ENCODE data around the gene F2RL3.

The F2RL3 gene

GRCh38 chr19:16896146-16897028, 7.6 kb downstream of the F2RL3 start:
- no peak for DNase-seq

GRCh38 chr19:16897029-16897855, 8.4 kb downstream of the F2RL3 start:
- no peak for DNase-seq

DNA sequence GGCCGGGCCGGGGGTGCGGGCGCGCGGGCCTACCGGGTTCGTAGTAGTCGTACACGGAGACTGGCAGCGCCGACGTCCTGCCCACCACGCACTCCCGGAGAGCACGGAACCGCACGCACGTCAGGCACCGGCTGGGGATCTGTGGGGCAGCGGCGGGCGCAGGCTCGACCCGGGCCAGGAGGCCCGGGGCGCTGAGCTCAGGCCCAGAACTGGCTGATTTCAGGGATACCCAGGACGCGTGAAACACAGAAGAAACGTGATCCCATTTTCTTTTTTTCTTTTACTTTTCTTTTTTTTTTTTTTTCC, 9.0 kb downstream of the F2RL3 start:
- no peak for DNase-seq

DNA sequence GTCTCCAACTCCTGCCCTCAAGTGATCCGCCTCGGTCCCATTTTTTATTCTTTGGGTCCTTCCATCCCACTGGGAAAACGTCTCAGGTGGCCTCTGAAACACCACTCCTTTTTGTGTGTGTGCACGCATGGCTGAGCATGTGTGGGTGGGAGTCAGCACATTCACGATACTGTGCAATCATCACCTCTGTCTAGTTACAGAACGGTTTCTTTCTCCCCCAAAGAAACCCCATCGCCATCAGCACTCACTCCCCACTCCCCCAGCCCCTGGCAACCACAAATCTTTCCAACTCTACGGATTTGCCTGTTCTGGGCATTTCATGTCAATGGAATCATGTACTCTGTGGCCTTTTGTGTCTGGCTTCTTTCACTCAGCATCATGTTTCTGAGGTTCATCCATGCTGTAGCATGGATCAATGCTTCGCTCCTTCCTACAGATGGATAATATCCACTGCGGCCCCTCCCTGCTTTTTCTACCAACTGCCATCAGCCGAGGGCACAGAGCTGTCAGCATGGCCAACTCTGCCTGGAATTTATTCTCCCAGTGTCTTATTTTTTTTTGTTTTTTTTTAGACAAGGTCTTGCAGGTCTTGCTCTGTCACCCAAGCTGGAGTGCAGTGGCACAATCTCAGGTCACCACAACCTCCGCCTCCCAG, 9.7 kb downstream of the F2RL3 start:
- no peak for DNase-seq

- no peak for DNase-seq
Observed at GRCh38 chr19:16899566-16900075, 10.8 kb downstream of the F2RL3 start.

DNA sequence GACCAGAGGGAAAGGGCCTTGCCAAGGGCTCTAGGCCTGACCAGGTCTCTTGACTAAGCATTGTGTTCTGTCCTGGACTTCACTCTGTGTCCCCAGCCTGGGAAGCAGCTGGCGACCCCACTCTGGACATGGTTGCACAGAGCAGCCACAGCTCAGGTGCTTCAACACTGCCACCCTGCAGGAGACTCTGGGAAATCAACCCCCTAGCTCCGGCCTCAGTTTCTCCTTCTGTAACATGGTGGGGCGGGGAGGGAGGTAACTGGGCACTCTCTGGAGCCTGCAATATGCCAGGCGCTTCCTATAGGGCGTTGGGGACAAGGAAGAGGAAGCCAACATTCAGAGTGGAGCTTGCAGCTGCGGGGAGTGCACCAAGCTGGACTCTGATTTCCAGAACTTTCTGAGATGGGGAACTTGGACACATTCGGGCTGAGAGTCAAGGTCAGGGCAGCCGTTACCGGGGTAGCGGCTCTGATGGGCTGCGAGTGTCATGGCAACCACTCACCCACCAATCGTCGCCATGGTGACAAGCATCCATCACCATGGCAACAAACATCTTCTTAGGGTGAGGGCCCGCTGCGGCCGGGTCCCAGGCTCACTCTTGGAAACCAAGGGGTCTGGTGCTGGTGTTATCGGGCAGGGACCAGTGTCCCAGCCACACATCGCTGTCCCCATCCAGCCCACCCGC, 12.8 kb downstream of the F2RL3 start:
- no peak for DNase-seq

DNA sequence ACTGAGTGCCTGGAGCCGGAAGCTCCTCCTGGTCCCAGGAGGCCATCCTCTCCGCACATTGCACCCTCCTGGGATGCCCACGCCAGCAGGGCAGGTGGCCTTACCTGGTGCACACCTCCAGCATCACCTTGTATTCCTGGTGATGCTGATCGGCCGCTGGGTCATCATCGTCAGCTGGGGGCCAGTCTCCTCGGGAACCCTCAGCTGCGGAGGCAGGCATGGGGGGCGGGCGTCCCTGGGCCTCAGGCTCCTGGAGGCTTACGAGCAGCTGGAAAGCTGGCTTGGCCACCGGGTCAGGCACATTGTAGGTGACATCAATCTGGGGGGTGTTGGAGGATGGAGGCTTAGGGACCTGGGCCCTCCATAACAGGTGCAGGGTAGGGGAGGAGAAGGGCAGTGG, 13.7 kb downstream of the F2RL3 start:
- no peak for DNase-seq

- DNase-seq: no peak
Observed at GRCh38 chr19:16903347-16903746, 14.5 kb downstream of the F2RL3 start.

- no peak for DNase-seq
Observed at GRCh38 chr19:16904599-16904998, 15.8 kb downstream of the F2RL3 start.

GRCh38 chr19:16908759-16909158, 20.0 kb downstream of the F2RL3 start:
- DNase-seq: no peak

DNA sequence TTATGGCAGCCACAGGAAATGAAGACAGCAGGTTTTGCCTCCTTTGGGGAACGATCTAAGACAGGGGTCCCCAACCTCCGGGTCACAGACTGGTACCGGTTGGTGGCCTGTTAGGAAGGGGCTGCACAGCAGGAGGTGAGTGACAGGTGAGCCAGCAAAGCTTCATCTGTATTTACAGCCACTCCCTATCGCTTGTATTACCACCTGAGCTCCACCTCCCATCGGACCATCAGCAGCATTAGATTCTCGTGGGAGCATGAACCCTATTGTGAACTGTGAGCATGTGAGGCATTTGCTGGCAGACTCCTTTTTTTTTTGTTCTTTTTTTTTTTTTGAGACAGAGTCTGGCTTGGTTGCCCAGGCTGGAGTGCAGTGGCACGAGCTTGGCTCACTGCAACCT, 22.2 kb downstream of the F2RL3 start:
- DNase-seq: no peak

GRCh38 chr19:16912780-16913179, 24.0 kb downstream of the F2RL3 start:
- no peak for DNase-seq

DNA sequence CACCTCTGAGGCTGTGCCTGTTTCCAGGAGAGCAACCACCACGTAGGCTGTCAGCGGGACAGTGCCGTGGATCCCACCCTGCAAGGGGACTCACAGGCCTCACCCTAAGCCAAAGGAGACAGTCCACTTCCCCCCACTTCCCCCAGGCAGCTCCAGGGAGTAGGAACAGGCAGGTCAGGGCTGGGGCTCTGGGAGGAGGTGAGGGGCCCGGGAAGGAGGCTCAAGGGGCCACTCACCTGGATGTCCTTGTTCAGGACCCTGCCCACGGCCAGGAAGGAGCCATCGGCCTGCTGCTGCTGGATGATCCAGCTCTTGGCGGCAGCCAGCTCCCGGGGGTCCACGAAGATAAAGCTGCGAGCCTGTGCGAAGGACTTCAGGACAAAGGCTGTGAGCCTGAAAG, 25.6 kb downstream of the F2RL3 start:
- no peak for DNase-seq

- DNase-seq: no peak
Observed at GRCh38 chr19:16915135-16915534, 26.3 kb downstream of the F2RL3 start.

- no peak for DNase-seq
Observed at GRCh38 chr19:16915734-16916133, 26.9 kb downstream of the F2RL3 start.

DNA sequence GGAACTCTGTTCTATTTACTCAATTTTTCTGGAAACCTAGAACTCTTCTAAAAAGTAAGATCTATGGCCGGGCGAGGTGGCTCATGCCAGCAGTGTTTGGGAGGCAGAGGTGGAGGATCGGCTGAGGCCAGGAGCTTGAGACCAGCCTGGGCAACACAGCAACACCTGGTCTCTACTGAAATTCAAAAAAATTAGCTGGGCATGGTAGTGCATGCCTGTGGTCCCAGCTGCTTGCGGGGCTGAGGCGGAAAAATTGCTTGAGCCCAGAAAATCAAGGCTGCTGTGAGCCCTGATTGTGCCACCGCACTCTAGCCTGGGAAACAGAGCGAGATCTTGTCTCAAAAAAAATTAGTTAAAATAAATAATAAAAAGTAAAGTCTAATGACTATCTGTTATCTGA, 28.6 kb downstream of the F2RL3 start:
- no peak for DNase-seq

GRCh38 chr19:16919496-16919895, 30.7 kb downstream of the F2RL3 start:
- no peak for DNase-seq

- no peak for DNase-seq
Observed at GRCh38 chr19:16920816-16921529, 32.2 kb downstream of the F2RL3 start.

DNA sequence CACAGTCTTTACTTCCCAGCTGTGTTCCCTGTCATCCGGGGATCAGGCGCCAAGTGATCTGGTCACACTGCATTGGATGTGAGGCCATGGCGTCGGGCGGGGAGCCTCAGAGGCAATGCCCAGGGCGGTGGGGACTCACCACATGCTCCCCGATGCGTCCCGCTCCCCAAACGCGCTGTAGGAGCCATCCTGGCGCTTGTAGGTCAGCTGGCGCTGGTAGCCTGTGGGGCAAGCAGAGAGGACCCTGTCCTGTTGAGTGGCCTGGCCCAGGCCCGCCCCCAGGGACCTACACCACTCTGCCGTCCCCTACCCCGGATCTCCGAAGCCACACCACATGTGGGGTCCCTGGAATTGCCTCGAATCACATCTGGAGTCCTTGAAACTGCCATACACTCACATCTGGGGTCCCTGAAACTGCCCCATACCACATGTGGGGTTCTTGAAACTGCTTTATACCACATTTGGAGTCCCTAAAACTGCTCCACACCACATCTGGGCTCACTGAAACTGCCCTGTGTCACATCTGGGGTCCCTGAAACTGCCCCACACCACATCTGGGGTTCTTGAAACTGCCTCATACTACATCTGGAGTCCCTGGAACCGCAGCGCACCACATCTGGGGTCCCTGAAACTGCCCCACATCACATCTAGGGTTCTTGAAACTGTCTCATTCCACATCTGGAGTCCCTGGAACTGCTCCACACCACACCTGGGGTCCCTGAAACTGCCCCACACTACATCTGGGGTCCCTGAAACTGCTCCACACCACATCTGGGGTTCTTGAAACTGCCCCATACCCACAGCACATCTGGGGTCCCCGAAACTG, 33.2 kb downstream of the F2RL3 start:
- no peak for DNase-seq

GRCh38 chr19:16922592-16922934, 33.8 kb downstream of the F2RL3 start:
- no peak for DNase-seq

DNA sequence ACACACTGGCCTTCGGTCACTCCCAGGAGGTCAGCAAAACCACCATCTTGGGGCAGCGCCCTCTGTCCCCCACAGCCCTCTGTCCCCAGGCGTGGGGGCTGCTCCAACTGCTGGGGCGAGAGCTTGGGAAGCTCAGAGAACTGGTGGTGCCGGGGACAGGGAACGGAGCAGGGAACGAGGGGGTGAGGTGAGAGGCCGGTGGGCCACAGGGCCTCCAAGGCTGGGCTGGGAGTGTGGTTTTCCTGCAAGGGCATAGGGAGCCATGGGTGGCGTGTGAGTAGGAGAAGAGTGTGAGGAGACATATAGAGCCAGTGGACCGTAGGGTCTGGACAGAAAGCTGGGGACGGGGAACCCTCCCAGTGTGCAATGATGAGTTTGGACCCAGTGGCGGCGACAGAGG, 34.1 kb downstream of the F2RL3 start:
- no peak for DNase-seq

DNA sequence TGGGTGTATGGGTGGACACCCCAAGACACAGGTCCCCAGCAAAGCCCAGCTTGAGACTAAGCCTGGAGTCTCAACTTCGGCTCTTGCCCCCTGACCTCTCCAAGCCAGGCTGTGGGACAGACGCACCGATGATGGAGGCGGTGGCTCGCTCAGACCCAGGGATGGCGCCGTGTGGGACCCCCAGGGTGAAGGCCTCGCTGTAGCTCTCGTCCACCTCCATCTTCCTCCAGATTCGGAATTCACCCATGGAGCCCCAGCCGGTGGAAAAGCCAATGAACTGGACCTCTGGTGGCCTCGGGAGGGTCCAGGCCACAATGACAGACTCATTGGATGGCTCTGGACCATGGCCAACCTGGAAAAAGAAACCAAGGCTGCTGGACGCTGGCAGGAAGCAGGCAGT, 39.1 kb downstream of the F2RL3 start:
- no peak for DNase-seq

Data from NCI-H1694 (cell line).